ENCODE results near the gene SLAMF7.

SLAMF7 gene

DNA sequence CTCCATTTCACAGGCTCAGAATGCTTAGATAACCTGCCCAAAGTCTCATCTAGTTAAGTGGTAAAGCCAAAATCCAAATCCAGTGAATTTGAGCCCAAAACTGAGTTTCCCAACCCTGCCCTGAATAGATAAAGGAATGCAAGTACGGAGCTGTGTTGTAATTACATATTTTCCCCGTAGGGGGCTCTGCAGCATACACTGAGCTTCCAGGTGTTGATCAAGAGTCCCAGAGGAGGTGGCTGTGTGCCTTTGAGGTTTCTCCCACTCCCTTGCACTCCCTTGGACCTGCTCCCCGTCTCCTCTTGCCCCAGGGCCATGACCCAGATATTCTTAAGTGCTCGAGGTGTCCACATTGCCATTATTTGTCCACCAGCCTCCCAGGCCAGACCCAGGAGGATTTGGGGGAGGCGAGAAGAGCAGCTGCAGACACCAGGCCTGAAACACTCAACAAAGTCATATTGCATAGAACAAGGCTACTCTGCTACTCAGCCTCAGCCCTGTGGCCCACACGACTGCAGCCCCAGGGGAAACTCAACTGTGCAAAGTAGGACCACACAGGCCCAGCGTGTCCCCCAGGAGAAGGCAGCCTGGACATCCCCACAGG, 38.5 kb downstream of the SLAMF7 start:
- DNase-seq, result peak; percentile 11 to 76 (median 52)

DNA sequence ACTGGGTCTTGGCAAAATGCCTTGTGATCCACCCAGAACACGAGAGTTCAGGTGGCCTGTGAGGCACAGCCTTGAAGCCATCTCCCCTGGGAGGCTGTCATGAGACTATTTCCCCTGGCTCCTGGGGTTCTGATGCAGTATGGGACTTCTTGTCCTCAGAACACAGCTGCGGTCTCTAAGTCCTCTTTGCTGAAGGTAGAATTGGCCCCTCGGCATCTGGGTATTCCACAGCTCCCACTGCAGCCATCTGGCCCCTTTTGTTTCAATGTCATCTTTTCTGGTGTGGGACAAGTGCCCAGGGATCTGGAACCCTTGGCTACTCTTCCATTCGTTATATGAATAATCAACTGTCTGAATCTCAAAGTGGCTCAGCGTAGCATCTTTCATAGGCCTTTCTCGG, 39.9 kb downstream of the SLAMF7 start:
- DNase-seq, result no peak

DNA sequence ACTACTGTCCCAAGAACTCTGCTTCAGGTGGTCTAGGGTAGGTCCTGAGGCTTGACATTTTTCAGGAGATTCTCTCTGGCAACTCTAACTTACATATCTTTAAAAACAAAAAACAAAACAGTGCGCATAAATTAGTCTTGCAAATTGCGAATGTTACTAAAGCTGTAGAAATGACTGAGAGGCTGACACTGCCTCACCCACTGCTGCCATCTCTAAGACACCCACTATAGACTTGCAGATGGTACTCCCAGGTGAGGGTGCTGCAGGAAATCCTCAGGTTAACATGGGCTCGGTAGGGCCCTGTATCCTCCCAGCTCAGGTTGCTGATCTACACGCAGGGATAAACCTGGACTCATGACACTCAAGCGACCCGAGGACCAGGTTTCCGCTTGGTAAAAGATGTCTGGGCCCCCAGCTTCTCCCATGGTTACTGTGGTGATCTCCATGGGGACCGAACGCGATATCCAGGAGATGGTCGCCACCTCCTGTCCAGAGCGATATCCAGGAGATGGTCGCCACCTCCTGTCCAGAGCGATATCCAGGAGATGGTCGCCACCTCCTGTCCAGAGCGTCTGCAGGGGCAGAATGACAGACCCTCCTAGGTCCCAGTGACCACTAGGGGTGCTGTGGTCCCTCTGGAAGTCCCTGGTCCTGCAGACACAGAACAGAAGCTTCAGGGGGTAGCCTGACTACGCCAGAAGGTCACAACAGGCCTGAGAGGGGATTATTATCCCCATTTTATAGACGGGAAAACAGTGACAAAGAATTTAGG, 40.8 kb downstream of the SLAMF7 start:
- peak in 4 of 6 experiments; percentile 6 to 23 (median 12) for DNase-seq

GRCh38 chr1:160780398-160780755, 41.3 kb downstream of the SLAMF7 start:
- no peak for DNase-seq

DNA sequence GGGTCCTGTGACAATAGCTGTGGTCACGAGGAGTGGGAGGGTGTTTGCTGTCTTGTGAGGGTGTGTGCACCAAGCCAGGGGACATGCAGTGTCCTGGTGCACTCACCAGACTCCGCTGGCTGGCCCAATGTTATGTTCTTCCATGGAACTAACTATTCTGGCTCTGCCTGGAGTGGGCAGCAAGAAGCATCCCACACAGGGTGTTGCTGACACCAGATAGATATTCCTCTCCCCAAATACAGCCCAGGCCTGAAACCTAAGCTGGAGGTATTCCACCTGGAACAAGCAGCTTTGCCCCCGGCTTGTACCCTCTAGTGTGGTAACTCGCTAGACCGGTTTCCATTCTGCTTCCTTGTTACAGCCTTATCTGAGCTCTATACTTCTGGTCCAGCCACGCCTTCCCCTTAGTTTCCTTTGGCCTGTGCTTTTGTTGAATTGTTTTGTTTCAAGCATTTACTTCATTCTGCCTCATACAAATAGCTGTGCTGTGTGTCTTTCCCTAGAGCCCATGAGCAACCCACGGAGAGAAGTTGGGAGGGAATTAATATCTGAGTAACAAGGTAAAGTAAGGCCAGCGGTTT, 42.2 kb downstream of the SLAMF7 start:
- DNase-seq, result no peak

DNA sequence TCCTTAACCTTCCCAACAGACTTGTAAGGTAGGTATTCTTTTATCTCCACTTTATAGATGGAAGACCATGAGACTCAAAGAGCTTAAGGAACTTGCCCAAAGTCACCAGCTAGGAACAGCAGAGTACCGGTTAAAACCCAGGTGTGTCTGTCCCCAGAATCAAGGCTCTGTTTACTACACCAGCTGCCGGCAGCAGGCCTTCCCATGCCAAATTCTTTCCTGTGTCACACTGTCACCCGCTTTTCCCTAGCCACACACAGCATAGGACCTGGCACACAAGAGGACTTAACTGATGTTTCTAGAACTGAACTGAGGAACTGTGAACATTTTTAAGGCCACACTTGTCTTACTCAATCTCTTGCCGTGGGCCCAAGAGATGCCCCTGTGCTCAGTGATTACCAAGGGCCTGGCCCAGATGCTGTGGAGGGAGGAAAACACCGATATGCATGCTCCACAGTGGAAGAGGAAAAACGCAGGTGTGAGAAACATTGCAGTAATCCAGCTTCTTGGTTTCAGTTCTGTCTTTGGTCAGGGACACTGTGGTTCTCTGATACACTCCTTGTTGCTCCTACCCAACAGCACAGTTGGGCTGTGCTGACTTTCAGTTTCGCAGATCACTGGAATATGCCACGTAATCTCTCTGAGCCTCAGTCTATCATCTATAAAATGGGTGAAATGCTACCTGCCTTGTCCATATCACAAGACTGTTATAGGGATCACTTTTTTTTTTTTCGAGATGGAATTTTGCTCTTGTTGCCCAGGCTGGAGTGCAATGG, 43.1 kb downstream of the SLAMF7 start:
- no peak for DNase-seq

DNA sequence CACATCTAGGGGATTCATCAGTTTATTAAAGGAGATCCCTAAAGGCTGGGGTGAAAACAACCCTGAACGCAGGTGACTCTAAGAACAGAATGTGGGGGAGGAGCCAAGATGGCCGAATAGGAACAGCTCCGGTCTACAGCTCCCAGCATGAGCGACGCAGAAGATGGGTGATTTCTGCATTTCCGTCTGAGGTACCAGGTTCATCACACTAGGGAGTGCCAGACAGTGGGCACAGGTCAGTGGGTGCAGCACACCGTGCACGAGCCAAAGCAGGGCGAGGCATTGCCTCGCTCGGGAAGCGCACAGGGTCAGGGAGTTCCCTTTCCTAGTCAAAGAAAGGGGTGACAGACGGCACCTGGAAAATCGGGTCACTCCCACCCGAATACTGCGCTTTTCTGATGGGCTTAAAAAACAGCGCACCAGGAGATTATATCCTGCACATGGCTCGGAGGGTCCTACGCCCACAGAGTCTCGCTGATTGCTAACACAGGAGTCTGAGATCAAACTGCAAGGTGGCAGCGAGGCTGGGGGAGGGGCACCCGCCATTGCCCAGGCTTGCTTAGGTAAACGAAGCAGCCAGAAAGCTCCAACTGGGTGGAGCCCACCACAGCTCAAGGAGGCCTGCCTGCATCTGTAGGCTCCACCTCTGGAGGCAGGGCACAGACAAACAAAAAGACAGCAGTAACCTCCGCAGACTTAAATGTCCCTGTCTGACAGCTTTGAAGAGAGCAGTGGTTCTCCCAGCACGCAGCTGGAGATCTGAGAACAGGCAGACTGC, 44.1 kb downstream of the SLAMF7 start:
- DNase-seq, result peak in 3 of 6 experiments; percentile 13 to 33 (median 18)

GRCh38 chr1:160789051-160789701, 50.1 kb downstream of the SLAMF7 start:
- no peak for DNase-seq

DNA sequence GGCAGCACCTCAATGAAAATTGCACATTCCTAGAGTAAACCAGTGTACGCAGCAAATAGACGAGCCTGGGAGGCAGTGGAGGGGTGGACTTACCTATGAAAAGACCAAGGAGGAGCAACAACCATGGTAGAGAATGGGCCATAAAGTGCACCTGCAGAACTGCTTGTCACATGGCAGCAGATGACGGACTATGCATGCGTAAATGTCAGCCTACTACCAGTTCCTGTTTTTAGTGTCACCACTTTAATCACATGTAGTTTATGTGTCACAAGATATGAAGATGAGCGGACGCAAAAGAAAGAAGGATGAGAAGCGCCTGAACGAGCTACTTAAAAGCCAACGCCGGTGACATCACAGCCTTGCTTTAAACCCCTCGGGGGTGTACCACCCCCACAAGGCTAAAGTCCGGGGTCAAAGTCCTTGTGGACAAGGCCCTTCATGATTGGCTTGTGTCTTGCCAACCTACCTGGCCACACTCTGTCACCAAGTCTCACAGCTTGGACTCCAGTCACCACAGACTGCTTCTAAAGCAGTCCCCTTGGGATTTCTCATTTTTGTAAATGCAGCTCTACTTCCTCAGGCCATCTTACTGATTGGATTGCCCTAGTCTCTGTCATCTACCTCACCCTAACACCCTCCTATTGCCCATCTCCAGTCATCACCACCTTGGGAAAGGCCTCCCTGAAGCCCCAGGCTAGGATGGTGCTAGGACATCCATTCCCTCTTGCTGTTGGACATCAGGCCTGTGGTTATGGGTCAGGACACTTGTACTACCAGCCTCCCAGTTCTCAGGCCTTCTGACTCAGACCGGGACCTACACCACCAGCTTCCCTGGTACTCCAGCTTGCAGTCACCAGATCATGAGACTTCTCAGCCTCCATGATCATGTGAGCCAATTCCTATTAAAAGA, 50.9 kb downstream of the SLAMF7 start:
- no peak for DNase-seq

DNA sequence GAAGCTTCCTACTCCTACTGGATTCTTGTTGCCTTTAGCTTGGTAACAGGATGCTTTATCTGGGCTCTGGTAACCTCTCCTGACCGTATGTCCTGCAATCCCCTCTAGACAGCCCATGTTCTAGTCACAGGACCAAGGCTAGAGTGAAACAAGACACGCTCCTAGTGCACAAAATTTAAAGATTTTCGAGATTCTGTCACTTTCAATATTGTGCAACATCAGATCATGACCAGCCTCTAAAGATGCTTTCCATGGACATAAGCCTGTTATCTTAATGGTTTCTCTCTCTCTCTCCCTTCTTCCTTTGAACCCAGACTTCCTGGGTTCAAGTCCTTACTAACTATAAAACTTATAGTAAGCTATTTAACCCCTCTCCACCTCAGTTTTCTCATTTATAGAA, 55.3 kb downstream of the SLAMF7 start:
- no peak for DNase-seq

GRCh38 chr1:160795951-160796383, 56.9 kb downstream of the SLAMF7 start, which contains the start of gene LY9:
Gene LY9 (plus strand): TSS chr1:160796174. CDS start chr1:160796188, 14 bp downstream.
- peak; percentile 53 to 97 (median 86) for DNase-seq

- peak in 1 of 6 experiments; percentile 48 for DNase-seq
These were observed 58.2 kb downstream of the SLAMF7 start for GRCh38 chr1:160797271-160797709.

DNA sequence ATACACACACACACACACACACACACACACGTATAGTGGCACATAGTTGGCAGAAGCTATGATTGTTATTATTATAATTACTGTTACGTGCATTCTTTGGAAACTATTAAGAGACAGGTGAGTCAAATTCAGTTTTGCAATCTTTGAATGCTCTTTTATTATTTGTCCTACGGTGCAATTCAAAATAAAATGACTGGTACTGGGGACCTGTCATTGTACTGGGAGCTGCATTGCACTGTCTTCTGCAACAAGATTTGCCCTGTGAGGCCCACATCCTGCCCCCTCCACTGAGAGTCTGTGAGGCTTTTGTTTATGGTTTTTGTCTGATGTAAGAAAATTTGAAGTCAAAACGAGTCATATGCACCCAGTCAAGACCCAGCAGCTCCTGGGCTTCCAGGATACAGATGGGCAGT, 58.8 kb downstream of the SLAMF7 start:
- DNase-seq, result peak; percentile 28 to 77 (median 60)

DNA sequence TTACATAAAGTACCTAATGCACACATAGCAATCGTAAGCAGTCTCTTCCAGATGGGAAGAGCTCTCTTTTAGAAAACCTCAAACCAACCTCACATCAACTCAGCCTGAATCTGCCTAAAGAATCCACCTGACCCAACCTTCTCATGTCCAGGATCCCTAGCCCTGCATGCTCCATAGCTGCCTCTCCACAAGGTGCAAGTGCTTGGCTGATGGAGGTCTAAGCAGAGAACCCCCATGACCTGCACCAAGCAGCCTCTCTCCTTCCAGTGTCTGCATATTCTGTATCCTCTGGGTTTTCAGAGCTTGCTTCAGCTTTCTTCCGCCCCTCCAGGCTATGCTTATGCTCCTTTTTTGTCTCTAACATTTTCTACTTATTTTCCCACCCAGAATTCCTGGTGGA, 59.4 kb downstream of the SLAMF7 start:
- no peak for DNase-seq

GRCh38 chr1:160799641-160800040, 60.6 kb downstream of the SLAMF7 start:
- no peak for DNase-seq

GRCh38 chr1:160800142-160800541, 61.1 kb downstream of the SLAMF7 start:
- DNase-seq, result no peak

GRCh38 chr1:160800645-160801408, 61.8 kb downstream of the SLAMF7 start:
- peak in 3 of 6 experiments; percentile 14 to 53 (median 50) for DNase-seq

DNA sequence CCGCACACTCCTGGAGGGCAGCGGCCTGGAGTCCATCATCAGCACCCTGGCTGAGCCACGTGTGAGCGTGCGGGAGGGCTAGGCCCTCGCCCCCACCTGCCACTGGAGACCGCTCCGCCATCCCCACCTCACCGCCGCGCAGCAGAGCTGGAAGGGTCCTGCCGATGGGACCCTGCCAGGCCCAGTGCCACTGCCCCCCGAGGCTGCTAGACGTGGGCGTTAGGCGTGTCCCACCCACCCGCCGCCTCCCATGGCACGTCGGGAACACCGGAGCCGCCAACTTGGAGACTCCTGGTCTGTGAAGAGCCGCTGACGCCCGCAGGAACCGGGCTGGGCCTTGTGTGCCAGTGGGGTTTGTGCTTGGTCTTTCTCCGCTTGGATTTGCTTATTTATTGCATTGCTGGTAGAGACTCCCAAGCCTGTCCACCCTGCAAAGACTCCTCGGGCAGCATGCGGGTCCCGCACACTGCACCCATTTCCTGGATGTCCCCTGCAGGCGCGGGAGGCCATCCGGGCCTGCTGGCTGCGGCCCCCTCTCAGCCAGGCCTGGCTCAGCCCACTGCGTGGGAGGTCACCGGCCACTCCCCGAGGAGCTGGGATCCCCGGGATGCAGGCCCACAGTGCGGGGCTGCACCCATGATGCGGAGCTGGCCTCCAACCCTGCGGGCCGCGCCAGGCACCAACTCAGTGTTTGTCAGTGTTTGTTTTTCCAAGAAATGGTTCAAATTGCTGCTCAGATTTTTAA, 63.0 kb downstream of the SLAMF7 start:
- DNase-seq, result no peak
